DMS53 treated with DMSO at 0.1 percent for 48 hours (cell line): ENCODE data around the gene KIF13A.
A peak's percentile ranks its signal among the peaks of the same experiment; 100 is the strongest.
"Not testable (repeated sequence)": the region's sequence is repeated elsewhere in the genome, so short reads cannot be mapped to it uniquely, and the experiment has no call there.

Source experiments
- DNase-seq: peaks from one replicate; lab custom pipeline; 2025; ENCODE audit not compliant: unreplicated experiment; lab: John Stamatoyannopoulos, UW

The KIF13A gene

DNA sequence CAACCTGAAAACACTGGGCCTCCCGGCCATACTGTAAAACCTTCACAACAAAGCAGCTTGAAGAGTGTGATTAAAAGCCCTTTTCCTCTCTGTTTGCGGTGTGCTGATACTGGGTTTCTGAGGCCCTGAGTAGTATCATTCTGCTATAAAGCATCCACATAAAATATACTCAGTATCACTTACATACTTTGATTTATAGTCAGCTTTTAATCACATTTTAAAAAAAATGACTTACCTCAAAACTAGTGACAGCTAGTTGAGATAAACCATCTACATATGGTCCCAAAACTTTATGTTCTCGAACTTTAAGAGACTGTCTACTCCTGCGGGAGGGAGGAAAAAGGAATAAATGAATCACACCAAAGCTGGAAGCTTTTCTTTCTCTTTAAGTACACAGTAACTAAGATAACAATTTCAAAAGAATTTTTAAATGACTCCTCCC lies 135.7 kb downstream of the KIF13A start:
- DNase-seq, result no peak

DNA sequence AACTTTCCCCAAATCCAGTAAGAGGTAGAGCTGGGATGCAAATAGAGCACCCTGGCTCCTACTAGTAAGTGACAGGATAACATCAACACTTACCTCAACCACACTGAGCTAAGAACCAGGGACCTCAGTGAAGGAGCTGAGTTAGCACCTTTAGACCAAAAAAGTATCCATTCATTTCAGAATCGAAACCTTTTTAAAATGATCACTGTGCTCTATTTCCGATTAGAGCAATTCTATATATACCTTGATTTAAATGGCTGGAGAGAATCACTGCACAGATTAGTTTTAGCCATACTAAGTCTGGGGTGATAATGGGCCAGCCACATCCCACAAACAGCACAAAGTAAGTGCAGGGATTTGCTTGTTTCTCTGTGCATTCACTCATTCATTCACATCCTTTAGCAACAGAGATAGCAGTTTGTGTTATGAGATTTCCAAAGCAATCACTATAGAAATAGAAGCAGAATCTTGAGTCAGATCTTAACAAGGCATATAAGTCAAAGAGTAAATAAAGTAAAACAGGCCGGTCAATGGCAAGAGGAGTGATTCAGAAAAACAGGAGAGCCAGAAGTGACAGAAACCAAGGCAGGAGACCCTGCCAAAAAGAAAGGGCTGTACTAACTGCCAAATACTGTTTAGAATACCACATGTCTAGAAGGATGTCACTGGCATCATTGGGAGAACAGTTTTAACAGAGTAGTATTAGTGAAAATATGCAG lies 136.3 kb downstream of the KIF13A start:
- no peak for DNase-seq

DNA sequence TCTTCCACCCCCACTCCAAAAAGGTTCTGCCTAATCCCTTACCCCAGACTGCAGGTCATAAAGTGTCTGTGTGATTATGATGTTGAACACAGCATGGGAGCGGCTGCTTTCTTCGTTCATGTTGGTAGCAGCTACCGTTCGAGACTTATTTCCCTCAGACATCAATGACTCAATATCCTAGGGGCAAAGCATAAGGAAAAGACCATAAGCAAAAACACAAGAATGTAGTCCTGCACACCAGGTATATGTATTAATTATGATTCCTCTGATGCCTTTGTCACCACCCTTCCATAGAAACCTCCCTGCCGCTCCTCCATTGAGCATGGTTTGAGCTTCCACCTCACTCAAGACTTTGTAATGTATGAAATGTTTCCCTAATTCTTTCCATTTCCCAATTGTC lies 137.2 kb downstream of the KIF13A start:
- no peak for DNase-seq

DNA sequence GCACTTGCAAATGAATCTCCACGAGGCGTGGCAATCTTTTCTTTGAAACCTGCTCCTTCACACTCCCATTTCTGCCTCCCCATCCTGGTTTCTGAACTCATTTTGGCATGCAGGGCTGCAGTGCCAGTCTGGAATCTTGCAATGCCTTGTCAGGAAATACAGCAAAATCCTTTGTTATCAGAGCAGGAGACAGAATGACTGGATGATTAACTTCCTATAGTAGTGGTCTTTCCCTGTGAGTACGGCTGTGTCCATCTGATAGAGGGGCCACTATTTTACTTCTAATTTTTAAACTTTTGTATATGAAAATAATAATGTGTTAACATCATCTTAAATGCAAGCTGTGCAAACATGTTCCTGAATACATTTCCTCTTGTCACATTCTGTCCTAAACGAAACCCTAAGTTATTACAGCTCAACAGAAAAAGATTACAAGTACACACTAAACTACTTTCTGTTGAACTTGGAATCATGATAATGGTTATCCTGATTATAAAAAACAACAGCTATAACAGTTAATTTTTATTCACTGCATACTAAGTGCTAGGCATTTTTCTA lies 140.2 kb downstream of the KIF13A start:
- DNase-seq, result no peak

DNA sequence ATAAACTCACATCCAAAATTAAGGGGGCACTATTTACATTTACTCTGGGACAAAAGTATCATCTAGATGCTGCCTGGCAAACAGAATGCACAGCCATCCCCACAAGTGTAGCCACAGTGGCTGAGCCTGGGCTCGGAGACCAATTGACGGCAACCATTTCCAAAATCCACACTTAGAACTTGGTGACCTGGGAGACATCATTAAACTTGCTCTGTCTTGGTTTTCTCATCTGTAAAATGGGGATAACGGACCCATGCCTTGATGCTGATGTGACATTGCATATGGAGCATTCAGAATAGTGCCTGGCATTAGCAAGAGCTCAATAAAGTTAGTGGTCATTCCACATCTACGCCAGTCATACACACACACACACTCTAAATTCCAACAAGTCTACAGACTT lies 140.7 kb downstream of the KIF13A start:
- DNase-seq, result no peak

DNA sequence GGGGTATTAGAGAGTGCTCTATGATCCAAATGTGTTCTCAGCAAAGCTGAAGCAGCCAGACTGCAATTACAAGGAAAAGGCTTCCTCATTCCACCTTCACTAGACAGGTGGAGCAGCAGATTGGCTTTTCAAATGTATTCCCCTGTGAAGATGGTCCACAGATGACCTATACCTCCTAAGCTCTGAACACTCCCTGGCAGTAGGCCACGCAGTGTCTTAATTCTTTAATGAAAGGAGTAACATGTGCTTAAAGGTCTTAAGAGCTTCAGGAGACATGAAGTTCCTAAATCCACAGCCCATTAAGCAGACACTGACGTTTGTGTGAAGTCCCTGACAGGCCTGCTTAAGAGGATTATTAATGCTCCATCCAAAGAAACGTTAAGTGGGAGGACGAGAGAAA lies 141.8 kb downstream of the KIF13A start:
- no peak for DNase-seq

DNA sequence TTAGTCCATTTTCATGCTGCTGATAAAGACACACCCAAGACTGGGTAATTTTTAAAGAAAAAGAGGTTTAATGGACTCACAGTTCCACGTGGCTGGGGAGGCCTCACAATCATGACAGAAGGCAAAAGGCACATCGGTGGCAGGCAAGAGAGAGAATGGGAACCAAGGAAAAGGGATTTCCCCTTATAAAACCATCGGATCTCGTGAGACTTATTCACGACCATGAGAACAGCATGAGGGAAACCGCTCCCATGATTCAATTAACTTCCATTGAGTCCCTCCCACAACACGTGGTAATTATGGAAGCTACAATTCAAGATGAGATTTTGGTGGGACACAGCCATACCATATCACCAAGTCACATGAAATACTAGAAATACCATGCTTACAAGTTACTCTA lies 142.5 kb downstream of the KIF13A start:
- not testable (repeated sequence) for DNase-seq

DNA sequence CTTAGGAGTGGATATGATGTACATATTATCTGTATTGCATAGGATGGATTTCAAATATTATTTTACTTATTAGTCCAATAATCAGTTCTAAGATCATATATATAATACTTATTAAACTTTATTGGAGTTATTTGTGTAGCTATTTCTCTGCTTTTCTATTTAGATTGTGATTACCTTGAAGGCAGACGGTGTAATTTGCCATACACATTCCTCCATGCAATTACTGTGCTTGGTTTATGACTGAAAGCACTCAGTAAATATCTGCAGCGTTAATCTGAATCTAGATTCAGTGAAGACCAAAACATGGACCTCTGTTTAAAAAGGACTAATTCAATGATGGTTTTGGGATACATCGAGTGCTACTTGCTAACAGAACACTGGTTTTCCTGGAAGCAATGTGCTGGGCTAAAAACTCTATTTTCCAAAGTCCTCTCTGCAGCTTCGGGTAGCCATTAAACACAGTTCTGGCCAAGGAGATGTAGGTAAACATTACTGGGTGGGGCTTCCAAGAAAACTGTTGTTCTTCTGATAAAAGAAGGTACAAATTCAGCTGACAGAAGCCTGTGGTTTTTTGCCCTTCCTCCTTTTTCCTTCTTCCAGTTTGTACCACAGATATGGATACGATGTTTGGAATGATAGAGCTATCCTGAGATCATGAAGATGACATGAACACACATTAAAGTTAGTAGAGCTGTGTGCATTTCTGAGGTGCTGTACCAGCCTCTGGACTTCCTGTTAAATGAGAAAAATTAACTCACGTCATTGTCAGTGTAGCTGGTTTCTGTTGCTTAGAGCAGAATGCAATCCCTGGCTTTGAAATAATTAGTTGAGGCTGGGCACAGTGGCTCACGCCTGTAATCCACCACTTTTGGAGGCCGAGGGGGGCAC lies 144.3 kb downstream of the KIF13A start:
- no peak for DNase-seq

DNA sequence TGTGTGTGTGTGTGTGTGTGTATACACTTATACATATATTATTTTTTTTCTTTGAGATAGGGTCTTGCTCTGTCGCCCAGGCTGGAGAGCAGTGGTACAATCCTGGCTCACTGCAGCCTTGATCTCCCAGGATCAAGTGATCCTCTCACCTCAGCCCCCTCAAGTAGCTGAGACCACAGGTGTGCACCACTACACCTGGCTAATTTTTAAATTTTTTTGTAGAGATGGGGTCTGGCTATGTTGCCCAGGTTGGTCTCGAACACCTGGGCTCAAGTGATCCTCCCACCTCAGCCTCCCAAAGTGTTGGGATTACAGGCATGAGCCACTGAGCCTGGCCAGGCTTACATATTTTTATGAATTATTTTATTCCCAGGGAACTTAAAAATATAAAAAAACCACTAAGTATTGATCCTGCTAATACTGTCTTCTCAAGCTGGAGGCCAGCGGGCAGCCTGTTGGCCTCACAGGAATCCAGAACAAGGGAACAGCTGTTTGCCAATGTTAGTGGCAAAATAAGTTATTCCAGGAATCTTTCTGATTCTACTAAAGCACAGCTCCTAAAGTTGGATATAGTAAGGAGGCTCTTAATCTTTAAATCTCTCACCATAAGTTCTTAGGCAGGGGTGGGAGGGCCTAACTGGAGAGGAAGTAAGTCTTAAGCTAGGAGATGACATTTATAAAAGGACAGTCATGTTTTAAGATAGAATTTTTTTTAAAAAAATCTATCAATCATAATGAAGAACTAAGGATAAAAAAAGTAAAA lies 145.2 kb downstream of the KIF13A start:
- no peak for DNase-seq

DNA sequence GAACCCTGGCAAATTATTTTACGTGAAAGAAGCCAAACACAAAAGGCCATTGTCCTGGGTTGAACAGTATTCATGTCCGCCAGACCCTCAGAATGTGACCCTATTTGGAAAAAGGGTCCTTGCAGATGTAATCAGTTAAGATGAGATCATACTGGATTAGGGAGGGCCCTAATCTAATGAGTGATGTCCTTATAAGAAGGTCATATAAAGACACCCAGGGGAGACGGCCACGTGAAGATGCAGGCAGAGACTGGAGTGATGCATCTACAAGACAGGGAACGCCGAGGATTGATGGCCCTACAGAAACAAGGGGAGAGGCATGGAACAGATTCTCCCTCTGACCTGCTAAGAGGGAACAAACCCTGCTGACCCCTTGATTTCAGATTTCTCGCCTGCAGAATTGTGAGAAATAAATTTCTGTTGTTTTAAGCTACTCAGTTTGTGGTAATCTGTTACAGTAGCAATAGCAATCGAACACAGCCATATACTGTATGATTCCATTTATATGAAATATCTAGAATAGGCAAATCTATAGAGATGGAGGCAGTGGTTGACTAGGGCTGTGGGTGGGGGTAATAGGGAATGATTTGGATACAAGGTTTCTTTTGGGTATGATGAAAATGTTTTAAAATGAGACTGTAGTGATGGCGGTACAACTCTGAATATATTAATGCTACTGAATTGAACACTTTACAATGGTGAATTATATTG lies 147.8 kb downstream of the KIF13A start:
- DNase-seq, result no peak

DNA sequence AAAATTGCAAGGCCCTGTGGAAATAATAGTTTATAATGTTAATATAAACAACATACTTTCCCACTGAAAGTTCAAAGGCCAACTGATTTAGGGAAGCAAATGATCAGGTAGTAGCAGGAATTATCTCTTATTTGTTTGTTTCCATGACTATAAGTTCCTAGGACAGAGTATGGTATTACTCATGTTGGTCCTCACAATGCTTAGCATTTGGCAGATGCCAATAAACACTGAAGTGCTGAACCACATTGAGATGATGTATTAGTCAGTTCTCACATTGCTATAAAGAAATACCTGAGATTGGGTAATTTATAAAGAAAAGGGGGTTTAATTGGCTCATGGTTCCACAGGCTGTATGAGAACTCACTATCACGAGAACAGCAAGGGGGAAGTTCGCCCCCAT lies 151.1 kb downstream of the KIF13A start:
- DNase-seq, result no peak

DNA sequence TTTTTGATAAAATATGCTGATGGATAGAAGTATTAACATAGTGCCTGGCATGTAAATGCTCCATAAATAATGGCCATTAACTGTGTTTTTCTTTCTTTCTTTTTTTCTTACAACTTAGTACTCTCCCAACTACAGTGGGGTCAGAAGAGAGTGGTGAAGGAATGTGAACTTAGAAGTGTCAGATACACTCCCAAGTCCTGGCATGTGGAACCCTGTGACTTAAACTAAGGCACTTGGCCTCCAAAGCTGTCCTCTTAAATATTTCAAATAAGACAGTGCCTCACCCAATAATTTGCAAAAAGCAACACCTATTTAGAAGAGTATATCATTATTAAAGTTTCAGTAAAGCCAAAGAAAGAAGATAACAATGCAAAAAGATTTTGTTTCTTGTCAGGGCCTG lies 151.7 kb downstream of the KIF13A start:
- DNase-seq, result no peak

DNA sequence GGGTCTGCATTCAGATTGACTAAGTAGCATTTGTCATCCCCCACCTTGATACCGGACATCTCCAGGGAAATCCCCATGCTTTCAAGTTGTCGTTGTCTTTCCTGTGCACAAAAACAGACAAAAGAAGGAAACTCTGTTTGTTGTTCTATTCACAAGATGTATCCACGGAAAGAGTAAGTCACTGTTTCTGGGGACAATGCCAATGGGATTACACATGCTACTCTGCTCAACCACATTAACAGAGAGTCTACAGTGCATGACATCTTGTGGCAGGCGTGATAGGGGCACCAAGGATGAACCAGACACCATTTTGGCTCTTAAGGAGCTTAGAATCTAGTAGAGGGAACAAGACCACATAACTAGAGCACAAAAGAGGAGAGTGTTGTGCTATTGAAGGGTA lies 156.3 kb downstream of the KIF13A start:
- DNase-seq, result no peak

DNA sequence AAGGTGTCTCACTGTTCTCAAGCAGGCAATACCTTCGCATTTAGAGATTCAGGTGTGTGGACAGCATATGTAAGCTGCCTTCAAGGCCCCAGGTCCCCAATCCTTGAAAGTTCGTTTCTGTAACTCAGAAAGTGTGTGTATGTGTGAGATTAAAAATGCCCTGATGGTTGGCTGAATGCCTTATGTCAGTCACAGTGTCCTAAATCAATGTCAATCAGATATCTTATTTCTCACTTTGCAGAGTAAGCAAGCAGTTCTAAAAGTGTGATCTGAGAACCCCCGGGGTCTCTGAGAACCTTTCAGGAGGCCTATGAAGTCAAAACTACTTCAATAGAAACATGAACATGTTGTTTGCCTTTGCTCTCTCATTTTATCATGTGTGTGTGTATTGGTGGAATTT lies 157.5 kb downstream of the KIF13A start:
- DNase-seq, result no peak

DNA sequence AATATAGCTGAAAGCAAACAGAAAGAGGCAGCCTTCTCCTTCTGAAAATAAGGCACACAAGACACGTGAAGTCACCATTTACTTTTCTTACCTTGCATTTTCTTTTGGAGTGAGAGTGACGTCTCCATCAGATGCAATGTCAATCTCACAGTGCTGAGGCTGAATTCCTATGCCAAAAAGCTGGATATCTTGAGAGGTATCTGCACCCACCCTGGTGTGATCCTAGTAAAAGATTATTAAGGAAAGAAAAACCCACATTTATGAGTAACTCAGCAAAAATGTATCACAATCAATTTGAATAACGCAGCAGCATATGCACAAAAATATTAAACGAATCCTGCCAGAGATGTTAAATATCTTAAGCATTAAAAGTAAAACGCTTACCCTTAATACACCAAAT lies 159.3 kb downstream of the KIF13A start:
- DNase-seq, result no peak

DNA sequence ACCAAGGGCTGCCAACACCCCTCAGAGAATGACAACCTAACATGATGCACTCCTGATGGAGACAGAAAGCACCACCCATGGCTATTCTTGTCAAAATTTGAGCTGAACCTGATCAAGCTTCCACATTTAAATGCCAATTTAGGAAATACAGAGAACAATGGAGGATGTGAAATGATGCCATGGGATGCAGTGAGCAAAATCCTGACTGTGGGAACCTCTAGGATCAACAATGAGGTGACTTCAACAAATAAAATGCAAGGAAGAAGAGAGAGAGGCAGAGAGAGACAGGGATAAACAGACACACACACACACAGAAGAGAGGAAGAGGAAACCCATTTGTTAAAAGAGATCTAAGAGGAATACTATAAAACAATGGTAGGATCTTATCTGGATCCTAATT lies 161.1 kb downstream of the KIF13A start:
- DNase-seq, result no peak

DNA sequence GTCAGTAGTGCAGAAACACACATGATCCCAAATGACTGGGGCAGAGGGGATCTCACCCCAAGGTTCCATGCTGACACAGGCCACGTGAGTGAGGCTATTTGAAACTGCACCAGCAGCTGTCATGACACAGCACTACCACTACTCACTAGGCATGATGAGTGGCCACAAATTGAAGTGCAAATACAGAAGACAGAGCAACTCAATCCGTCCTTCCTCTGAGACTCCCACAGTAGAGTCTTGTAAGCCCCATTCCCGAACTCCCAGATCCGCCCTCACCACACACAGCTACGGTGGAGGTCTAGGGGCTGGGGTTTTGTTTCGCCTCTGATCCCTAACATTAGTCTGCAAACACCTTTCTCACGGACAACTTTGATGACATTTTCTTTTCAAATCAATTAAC lies 167.4 kb downstream of the KIF13A start:
- DNase-seq, result peak; percentile 67

DNA sequence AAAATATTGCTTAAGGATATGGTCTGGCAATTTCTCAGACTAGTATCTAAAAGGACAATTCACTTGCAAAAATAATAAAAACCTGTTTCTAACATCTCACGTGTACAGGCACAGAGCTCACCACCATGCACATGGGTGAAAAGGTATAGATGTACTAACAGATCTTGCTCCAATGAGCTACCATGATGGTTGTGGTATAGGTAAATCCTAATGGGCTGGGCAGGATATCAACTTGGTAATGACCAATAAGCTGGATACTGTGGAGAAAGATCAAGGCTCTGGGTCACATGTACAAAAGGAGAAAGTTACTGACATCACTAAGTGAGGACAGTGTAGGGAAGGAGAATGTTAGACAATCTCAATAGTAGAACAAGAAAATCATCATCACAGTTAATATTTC lies 169.7 kb downstream of the KIF13A start:
- DNase-seq, result peak; percentile 32

DNA sequence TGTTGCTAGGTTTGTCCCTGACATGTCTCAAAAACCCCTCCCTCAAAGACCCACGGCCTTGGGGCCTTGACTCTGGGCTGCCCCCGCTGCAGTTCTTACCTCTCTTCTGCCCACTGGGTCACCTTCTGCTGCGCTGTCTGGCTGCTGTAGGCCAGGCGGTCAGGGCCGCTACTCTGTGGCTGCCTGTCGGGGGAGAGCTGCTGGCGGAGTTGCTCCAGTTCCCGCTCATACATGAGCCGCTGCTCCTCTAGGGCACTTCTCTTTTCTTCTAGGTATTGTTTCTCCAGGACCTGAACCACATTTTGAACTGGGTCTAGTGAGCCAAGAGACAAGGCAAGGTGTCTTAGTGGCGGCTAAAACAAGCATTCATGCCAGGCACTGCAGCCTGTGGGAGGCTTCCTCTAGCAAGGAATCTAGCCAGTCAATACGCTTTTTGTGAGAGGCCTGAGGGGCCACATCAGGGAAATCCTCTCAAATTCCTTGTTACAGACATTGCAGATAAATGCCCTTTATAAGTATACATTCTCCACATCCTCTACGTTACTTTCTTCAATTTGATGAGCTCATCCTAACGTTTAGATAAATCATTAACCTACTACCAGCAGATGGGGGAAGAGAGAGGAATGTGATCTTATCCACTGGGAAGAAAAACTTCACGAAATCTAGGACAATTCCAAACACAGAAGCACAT lies 170.4 kb downstream of the KIF13A start:
- peak; percentile 57 for DNase-seq

DNA sequence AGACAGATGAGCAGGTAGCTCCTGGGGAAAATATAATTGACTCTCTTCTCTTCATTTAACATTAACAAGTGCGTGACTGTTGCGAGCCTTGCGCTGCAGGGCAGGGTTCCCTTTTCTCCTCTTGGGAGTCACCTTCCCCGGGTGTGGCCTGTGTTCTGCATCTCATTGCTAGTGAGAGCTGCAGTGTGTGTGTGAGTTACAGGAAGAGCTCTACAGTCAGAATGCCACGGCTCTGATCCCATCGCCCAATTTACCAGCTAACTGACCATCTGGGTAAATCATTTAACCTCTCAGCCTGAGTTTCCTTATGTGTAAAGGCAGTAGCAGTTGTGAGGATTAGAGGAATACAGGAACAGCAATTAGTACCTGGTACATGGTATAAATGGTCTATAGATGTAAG lies 173.9 kb downstream of the KIF13A start:
- no peak for DNase-seq
